Adrenal gland (tissue), 5 donors: ENCODE data around the gene RTN3.

Source experiments
- POLR2A ChIP-seq, 2 donors: fragments of 450-650 bp; IDR thresholded peaks; one replicate each; pipeline ENCODE4 v1.6.1; 2017; ENCODE audit warnings: antibody characterized with exemption in 2 of 2, mild to moderate bottlenecking in 2 of 2, moderate library complexity in 1 of 2
- TF ChIP-seq, protein P1 (sequence below), 6 experiments: fragments of 450-650 bp in 4 of 6; fragments of 200-600 bp in 2 of 6; sonication (generic) in 1 of 6; IDR thresholded peaks; 1 replicate in 5 of 6; 2 replicates in 1 of 6; pipeline versions ENCODE4 v1.5.1 to v1.8.0; 2016 to 2021; ENCODE audit warnings: antibody characterized with exemption in 6 of 6, mild to moderate bottlenecking in 2 of 6, moderate library complexity in 1 of 6
- donor health status: DM: no; HTN: no; CAD: no.

DNA sequence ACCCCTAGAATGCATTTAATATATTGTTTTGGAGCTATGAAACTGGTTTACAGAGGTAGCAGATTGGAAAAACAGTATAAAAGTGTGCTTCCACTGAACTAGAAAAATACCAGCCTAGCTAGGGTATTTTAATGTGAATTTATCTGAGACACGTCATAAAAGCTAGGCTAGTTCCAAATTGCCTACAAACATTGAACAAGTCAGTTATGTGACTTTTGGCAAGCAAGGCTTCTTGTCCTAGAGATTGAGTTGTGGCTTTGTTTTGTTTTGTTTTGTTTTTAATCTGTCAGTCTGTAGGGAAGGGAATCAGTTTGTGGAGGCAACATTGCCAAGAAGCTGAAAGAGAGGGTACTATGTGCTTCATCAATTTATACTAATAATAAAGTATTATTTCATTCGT lies 24.2 kb downstream of the RTN3 start:
- TF ChIP-seq, protein P1, sequence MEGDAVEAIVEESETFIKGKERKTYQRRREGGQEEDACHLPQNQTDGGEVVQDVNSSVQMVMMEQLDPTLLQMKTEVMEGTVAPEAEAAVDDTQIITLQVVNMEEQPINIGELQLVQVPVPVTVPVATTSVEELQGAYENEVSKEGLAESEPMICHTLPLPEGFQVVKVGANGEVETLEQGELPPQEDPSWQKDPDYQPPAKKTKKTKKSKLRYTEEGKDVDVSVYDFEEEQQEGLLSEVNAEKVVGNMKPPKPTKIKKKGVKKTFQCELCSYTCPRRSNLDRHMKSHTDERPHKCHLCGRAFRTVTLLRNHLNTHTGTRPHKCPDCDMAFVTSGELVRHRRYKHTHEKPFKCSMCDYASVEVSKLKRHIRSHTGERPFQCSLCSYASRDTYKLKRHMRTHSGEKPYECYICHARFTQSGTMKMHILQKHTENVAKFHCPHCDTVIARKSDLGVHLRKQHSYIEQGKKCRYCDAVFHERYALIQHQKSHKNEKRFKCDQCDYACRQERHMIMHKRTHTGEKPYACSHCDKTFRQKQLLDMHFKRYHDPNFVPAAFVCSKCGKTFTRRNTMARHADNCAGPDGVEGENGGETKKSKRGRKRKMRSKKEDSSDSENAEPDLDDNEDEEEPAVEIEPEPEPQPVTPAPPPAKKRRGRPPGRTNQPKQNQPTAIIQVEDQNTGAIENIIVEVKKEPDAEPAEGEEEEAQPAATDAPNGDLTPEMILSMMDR (IDR thresholded peaks at IDR 0.05) = no peak
- no peak for TF ChIP-seq POLR2A (IDR thresholded peaks at IDR 0.05)
